NCI-H526 treated with DMSO at 0.1 percent for 48 hours (cell line): ENCODE results near the gene SOWAHD.
"Not testable (repeated sequence)": the region's sequence is repeated elsewhere in the genome, so short reads cannot be mapped to it uniquely, and the experiment has no call there.

ENCODE experiments used
- DNase-seq: peaks from one replicate; lab custom pipeline; 2025; lab: John Stamatoyannopoulos, UW

The SOWAHD gene

GRCh38 chrX:119758731-119759247, 401 bp downstream of the SOWAHD start:
- DNase-seq, result peak; percentile 28

GRCh38 chrX:119759248-119759766, 919 bp downstream of the SOWAHD start:
- DNase-seq, result no peak

DNA sequence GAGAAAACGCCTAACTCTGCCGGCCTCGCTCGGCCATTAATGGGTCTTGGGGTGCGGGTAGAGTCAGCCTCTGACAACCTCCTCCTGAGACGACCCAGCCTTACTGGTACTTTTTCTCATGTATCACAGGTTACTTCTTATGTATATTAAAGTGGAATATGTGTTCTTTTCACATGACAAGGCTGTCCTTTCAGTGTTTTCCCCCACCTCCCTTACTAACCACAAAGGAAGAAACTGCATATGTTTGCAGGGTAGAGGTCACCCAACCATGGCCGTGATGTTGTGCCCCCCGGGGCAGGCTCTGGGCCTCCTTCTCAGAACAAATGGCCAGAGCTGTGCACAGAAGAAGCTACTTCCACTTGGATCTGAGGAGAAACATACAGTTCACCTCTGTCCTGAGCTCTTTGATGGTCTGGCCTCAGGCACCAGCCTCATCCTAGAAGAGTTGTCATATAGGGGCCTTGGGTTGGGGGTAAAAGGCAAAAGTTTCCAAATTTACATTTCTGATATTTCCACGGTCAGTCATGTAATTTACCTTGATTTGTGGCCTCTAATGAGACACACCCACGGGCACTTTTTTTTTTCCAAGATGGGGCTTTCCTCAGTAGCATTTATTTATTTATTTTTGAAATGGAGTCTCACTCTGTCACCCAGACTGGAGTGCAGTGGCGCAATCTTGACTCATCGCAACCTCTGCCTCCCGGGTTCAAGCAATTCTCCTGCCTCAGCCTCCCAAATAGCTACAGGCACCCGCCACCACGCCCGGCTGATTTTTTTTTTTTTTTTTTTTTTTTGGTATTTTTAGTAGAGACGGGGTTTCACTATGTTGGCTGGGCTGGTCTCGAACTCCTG, 1.9 kb downstream of the SOWAHD start:
- no peak for DNase-seq

GRCh38 chrX:119762718-119763117, 4.3 kb downstream of the SOWAHD start:
- DNase-seq, result no peak

GRCh38 chrX:119763181-119763580, 4.8 kb downstream of the SOWAHD start:
- DNase-seq, result no peak

DNA sequence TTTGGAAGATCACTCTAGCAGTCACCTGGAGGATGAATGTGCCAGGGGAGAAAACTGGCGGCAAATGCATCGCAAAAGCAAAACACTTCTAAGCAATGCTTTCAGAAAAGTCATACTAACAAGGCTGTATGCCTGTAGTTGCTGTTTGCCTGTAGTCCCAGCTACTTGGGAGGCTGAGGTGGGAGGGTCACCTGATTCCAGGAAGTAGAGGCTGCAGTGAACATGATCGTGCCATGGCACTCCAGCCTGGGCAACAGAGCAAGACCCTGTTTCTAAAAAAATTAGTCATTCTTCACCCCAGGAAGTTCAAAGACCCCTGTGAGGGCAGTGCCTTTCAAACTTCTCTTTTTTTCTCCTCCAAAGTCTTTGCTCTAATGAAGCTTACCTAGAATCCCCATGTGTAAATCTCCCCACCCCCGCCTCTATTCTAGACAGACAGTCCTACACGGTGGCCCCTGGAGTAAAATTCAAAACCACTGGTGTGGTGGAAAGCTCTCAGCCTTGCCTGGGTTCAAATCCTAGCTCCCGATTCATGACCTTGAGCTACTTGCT, 5.5 kb downstream of the SOWAHD start:
- DNase-seq, result no peak

DNA sequence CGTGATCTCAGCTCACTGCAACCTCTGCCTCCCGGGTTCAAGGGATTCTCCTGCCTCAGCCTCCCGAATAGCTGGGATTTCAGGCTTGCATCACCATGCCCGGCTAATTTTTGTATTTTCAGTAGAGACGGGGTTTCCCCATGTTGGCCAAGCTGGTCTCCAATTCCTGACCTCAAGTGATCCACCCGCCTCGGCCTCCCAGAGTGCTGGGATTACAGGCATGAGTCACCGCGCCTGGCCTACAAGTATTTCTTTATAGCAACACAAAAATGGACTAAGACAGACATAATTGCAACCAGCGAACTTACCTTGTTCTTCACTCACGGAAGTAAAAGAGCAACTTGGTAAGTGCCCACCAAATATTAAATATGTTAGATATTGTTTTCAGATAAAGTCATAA, 10.0 kb downstream of the SOWAHD start:
- DNase-seq, result not testable (repeated sequence)

DNA sequence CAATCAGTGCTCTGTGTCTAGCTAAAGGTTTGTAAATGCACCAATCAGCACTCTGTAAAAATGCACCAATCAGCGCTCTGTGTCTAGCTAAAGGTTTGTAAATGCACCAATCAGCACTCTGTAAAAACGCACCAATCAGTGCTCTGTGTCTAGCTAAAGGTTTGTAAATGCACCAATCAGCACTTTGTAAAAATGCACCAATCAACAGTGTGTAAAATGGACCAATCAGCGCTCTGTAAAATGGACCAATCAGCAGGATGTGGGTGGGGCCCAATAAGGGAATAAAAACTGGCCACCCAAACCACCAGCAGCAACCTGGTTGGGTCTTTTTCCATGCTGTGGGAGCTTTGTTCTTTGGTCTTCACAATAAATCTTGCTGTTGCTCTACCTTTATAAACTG, 11.0 kb downstream of the SOWAHD start:
- DNase-seq, result not testable (repeated sequence)

GRCh38 chrX:119775517-119776238, 17.3 kb downstream of the SOWAHD start:
- DNase-seq, result no peak

- no peak for DNase-seq
Measured at GRCh38 chrX:119778829-119779228, 20.4 kb downstream of the SOWAHD start.

DNA sequence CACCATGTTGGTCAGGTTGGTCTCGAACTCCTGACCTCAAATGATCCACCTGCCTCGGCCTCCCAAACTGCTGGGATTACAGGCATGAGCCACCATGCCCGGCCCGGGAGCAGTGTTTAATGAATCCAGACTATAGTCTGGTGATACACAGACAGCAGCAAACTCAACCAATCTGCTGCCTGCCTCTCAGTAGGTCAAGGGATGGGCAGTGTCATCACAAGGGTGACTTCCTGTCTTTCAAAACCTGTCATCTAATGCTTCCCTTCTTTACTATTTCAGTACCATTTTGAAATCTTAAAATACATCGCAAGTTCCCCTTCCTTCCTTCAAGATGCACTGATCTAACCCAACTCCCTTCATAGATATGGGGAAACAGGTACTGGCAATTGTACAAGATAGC, 24.6 kb downstream of the SOWAHD start:
- no peak for DNase-seq

DNA sequence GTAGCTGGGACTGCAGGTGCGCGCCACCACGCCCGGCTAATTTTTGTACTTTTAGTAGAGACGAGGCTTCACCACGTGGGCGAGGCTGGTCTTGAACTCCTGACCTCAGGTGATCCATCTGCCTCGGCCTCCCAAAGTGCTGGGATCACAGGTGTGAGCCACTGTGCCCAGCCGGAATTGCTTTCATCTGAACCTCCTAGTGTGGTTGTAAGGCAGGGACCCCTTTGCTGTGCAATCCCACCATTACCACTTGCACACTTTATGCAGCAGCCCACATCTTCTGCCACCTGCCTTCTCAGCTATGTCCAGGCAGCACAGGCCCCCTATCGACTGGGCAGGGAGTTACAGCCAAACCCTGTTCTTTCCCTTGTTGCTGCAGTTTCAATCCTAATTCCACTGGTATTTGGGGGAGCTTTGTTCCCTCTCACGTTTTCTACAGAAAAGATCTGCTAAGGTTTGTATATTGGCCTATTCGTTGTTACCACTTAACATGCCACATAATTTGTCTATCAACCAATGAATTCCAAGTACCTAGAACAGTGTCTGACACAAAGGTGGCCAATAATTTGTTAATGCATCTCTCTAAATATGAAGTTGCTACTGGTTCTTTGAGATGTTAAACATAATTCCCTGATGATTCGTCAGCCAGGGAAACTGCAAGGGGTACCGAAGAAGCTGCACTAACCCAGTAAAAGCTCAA, 26.5 kb downstream of the SOWAHD start:
- DNase-seq, result no peak

- peak; percentile 3 for DNase-seq
Measured at GRCh38 chrX:119790977-119791436, 32.6 kb downstream of the SOWAHD start.

GRCh38 chrX:119791437-119792231, 33.2 kb downstream of the SOWAHD start, which contains the start of gene RPL39:
TSS of gene RPL39 (minus strand) at chrX:119791630. CDS start at chrX:119791576, 54 bp downstream.
- peak; percentile 80 for DNase-seq

GRCh38 chrX:119801253-119802221, 43.1 kb downstream of the SOWAHD start:
- no peak for DNase-seq

DNA sequence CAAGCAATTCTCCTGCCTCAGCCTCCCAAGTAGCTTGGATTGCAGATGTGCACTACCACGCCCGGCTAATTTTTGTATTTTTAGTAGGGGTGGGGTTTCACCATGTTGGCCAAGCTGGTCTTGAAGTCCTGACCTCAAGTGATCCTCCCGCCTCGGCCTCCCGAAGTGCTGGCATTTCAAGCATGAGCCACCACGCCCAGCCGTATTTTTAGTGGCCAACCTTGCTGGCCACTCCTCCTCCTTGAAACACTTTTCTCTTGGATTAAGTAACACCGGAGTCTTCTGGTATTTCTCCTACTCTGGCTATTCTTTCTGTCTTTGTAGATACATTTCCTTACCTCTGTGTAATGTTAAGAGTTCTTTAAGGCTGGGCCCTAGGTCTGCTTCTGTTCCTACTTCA, 44.2 kb downstream of the SOWAHD start:
- DNase-seq, result no peak

DNA sequence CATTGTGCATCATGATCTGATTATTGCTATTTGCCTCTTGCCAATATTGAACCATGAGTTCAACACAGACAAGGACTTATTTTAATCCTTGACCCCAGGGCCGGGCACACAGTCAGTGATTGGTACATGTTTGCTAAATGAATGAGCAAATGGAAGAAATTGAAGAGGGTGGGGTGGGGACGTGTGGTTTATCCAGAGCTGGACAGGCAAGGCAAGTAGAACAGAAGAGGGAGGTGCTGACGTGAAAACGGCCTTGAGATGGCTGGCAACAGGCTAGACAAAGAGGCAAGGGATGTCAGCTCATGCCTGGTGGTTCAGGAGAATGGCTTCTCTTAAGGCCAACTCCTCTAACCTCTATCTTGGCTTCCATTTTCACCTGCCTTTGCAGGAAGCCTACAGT, 50.1 kb downstream of the SOWAHD start:
- not testable (repeated sequence) for DNase-seq

DNA sequence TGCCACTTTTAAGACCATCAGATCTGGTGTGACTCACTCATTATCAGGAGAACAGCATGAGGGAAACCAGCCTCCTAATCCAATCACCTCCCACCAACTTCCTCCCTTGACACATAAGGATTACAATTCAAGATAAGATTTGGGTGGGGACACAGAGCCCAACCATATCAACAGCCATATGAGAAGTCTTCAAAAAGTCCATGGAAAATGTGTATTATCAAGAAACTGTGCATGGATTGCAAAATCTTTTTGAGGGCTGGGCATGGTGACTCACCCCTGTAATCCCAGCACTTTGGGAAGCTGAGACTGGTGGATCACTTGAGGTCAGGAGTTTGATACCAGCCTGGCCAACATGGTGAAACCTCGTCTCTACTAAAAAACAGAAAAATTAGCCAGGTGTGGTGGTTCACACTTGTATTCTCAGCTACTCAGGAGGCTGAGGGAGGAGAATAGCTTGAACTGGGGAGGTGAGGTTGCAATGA, 50.8 kb downstream of the SOWAHD start:
- no peak for DNase-seq
